Measurements from ENCODE around the gene CA5B.

GRCh38 chrX:15822922-15823321, 84.9 kb downstream of the CA5B start:
- TF ChIP-seq TAF1 (conservative IDR thresholded peaks at IDR 0.05) (no peak), CTCF (IDR thresholded peaks at IDR 0.05; ENCODE audit: low read depth, low read length, missing input control) (no peak), GABPA (IDR thresholded peaks at IDR 0.05 in 1 of 2, conservative IDR thresholded peaks at IDR 0.05 in 1 of 2) (no peak), FOXA1 (IDR thresholded peaks at IDR 0.05) (no peak), SP1 (IDR thresholded peaks at IDR 0.05) (no peak), REST (IDR thresholded peaks at IDR 0.05) (no peak), RAD21 (IDR thresholded peaks at IDR 0.05) (no peak), EGR1 (IDR thresholded peaks at IDR 0.05; ENCODE audit: low read depth in 2 of 2) (no peak), JUND (IDR thresholded peaks at IDR 0.05) (no peak), HNF4A (conservative IDR thresholded peaks at IDR 0.05) (no peak), RXRA (IDR thresholded peaks at IDR 0.05) (no peak), NR2F2 (IDR thresholded peaks at IDR 0.05) (no peak)
- TF ChIP-seq, protein P1, sequence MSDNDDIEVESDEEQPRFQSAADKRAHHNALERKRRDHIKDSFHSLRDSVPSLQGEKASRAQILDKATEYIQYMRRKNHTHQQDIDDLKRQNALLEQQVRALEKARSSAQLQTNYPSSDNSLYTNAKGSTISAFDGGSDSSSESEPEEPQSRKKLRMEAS (IDR thresholded peaks at IDR 0.05) = no peak

Measured in liver (tissue), 3 donors.